Mammary epithelial cell (primary cell): ENCODE results near the gene ATP13A1.

ENCODE experiments used
- EZH2 ChIP-seq: IDR thresholded peaks from 2 replicates; pipeline ENCODE4 v1.6.1; 2012; ENCODE audit warnings: low read length, inconsistent platforms, borderline replicate concordance
- TF ChIP-seq, protein P1 (sequence below), 2 donors: IDR thresholded peaks in 1 of 2; conservative IDR thresholded peaks in 1 of 2; 2 replicates each; pipeline ENCODE4 v1.5.1; 2011 to 2012; ENCODE audit warnings: inconsistent platforms in 2 of 2, low read length in 2 of 2, mild to moderate bottlenecking in 2 of 2, control low read depth in 1 of 2, low read depth in 1 of 2; ENCODE audit not compliant: insufficient read depth in 1 of 2; ENCODE audit errors: extremely low read depth in 1 of 2

DNA sequence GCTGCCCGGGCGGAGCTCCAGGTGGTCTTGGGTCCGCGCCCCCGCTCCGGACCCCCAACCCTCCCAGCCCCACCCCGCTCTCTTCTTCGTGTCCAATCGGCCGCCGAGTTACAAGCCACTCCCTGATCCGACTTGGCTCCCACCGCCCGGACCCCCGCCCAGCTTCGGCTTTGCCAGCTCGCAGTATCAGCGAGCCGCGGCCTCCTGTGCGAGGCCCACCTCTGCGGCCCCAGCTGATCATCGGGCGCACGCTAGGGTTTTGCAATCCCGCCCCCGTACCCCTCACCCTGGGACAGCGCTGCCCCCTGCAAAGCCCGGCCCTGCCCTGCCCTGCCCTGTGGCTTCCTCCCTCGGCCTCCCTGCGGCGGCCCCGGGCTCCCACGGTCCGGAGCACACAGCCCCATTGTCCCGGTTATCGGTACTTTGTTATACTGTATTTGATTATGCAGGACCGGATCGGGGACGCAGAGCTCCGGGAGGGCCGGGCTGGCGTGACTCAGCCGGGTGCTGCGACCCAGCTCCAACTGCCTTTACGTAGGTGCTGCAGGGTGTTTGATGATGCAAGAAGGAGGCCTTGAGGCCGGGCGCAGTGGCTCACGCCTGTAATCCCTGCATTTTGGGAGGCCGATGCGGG is 34.9 kb downstream of the ATP13A1 start:
- no peak for TF ChIP-seq EZH2
- TF ChIP-seq, protein P1, sequence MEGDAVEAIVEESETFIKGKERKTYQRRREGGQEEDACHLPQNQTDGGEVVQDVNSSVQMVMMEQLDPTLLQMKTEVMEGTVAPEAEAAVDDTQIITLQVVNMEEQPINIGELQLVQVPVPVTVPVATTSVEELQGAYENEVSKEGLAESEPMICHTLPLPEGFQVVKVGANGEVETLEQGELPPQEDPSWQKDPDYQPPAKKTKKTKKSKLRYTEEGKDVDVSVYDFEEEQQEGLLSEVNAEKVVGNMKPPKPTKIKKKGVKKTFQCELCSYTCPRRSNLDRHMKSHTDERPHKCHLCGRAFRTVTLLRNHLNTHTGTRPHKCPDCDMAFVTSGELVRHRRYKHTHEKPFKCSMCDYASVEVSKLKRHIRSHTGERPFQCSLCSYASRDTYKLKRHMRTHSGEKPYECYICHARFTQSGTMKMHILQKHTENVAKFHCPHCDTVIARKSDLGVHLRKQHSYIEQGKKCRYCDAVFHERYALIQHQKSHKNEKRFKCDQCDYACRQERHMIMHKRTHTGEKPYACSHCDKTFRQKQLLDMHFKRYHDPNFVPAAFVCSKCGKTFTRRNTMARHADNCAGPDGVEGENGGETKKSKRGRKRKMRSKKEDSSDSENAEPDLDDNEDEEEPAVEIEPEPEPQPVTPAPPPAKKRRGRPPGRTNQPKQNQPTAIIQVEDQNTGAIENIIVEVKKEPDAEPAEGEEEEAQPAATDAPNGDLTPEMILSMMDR (conservative IDR thresholded peaks at IDR 0.05 in 1 of 2, IDR thresholded peaks at IDR 0.05 in 1 of 2; ENCODE audit: extremely low read depth in 1 of 2, insufficient read depth in 1 of 2, low read depth in 1 of 2, low read length in 2 of 2) = no peak
